Smooth muscle cell (in vitro differentiated cells): Measurements from ENCODE around the gene DLGAP1. TPM values are rescaled to one million over a fixed set of nuclear protein-coding genes. Genes with fewer than 3 reads are reported as not detected.

Experiments used
- DNase-seq: peaks from one replicate; lab custom pipeline; 2025; ENCODE audit not compliant: unreplicated experiment; lab: John Stamatoyannopoulos, UW
- H2AFZ ChIP-seq: fragments of 200-600 bp; sonication (generic); 2 replicates; pipeline ENCODE4 v1.6.0; 2016; ENCODE audit warnings: antibody characterized with exemption, low read depth, mild to moderate bottlenecking
- H3F3A ChIP-seq: fragments of 200-600 bp; sonication (generic); 2 replicates; pipeline ENCODE4 v1.6.0; 2017; ENCODE audit warnings: antibody characterized with exemption, low read depth
- H3K27ac ChIP-seq: fragments of 200-600 bp; sonication (generic); 2 replicates; pipeline ENCODE4 v1.5.1; 2016; ENCODE audit warnings: low read depth, mild to moderate bottlenecking
- H3K27me3 ChIP-seq: fragments of 200-600 bp; sonication (generic); 2 replicates; pipeline ENCODE4 v1.6.1; 2016; ENCODE audit warnings: low read depth, mild to moderate bottlenecking
- H3K36me3 ChIP-seq: fragments of 200-600 bp; sonication (generic); 2 replicates; pipeline ENCODE4 v1.5.1; 2016; ENCODE audit warnings: low read depth
- H3K4me1 ChIP-seq: fragments of 200-600 bp; sonication (generic); 2 replicates; pipeline ENCODE4 v1.5.1; 2016; ENCODE audit warnings: low read depth
- H3K4me2 ChIP-seq: fragments of 200-600 bp; sonication (generic); 2 replicates; pipeline ENCODE4 v1.6.0; 2016; ENCODE audit warnings: mild to moderate bottlenecking
- H3K4me3 ChIP-seq: fragments of 200-600 bp; sonication (generic); 2 replicates; pipeline ENCODE4 v1.5.1; 2016; ENCODE audit warnings: mild to moderate bottlenecking
- H3K79me2 ChIP-seq: fragments of 200-600 bp; sonication (generic); 2 replicates; pipeline ENCODE4 v1.6.0; 2016; ENCODE audit warnings: low read depth, mild to moderate bottlenecking
- H3K9ac ChIP-seq: fragments of 200-600 bp; sonication (generic); 2 replicates; pipeline ENCODE4 v1.6.0; 2016; ENCODE audit warnings: low read depth
- H3K9me3 ChIP-seq: fragments of 200-600 bp; sonication (generic); replicated peaks from 2 replicates; pipeline ENCODE4 v1.5.1; 2016; ENCODE audit warnings: low read depth
- H4K20me1 ChIP-seq: fragments of 200-600 bp; sonication (generic); 2 replicates; pipeline ENCODE4 v1.6.0; 2016; ENCODE audit warnings: low read depth
- CTCF ChIP-seq: fragments of 200-600 bp; sonication (generic); IDR thresholded peaks from 2 replicates; pipeline ENCODE4 v1.5.1; 2017; ENCODE audit warnings: borderline replicate concordance, mild to moderate bottlenecking, antibody characterized with exemption; ENCODE audit not compliant: insufficient read depth, poor library complexity, severe bottlenecking
- WGBS: methylation state at CpG from one replicate; pipeline ENCODE4 v1.1.7; 2016; ENCODE audit warnings: low lambda C conversion rate; 5-methylcytosine and 5-hydroxymethylcytosine counted together
- polyA plus RNA-seq: library from polyadenylated mRNA; unstranded; fragments of >200 nt; fragmentation: Nextera tagmentation; extraction: Ambion mirVana; gene quantifications from 2 replicates; pipeline ENCODE4 v1.2.1, GENCODE V29; 2016
- total RNA-seq: library from RNA; depleted of rRNA; stranded (reverse); fragments of >200 nt; gene quantifications from 2 replicates; pipeline ENCODE4 v1.2.3, GENCODE V29; 2014

The DLGAP1 gene
- total and polyA plus RNA-seq, 2 experiments from 2014 or later: 2.6 to 11.3 TPM

GRCh38 chr18:3595369-3596273 lies 859.5 kb downstream of the DLGAP1 start:
- Histone ChIP-seq H3K4me3 (peak overlapping the region; percentile 53), H3K9me3 (no peaks in the 10 kb centered on the region), H3K79me2 (peaks cover 17% of the 10 kb centered on the region), H2AFZ (no peak overlapping the region), H3K27me3 (no peaks in the 10 kb centered on the region), H3K9ac (peak overlapping the region; percentile 96), H3F3A (peaks cover 46% of the 10 kb centered on the region), H4K20me1 (no peaks in the 10 kb centered on the region), H3K4me1 (peaks cover 42% of the 10 kb centered on the region), H3K4me2 (peak overlapping the region; percentile 85), H3K36me3 (no peaks in the 10 kb centered on the region), H3K27ac (peak overlapping the region; percentile 100)
- no peak for DNase-seq
- no peak for TF ChIP-seq CTCF
- 60% methylated on average over 7 of the region's 7 CpGs for WGBS

GRCh38 chr18:3594760-3595368 lies 860.2 kb downstream of the DLGAP1 start:
- Histone ChIP-seq H3K9ac (peak overlapping the region; percentile 96), H3K4me3 (peak overlapping the region; percentile 53), H3K36me3 (no peaks in the 10 kb centered on the region), H3K4me2 (peak overlapping the region; percentile 85), H3F3A (peaks cover 46% of the 10 kb centered on the region), H3K79me2 (peaks cover 17% of the 10 kb centered on the region), H2AFZ (no peak overlapping the region), H3K4me1 (peaks cover 42% of the 10 kb centered on the region), H3K27ac (peak overlapping the region; percentile 100), H3K27me3 (no peaks in the 10 kb centered on the region), H4K20me1 (no peaks in the 10 kb centered on the region), H3K9me3 (no peaks in the 10 kb centered on the region)
- DNase-seq: no peak
- no peak for TF ChIP-seq CTCF
- WGBS: 13% methylated on average over 8 of the region's 8 CpGs

GRCh38 chr18:3593904-3594759 lies 861.0 kb downstream of the DLGAP1 start:
- 1% methylated on average over 17 of the region's 17 CpGs for WGBS
- peak overlapping the region; percentile 100 for H3K27ac ChIP-seq
- H3K4me2 ChIP-seq: peak overlapping the region; percentile 85
- H3K4me3 ChIP-seq: peak overlapping the region; percentile 53
- H2AFZ ChIP-seq: no peak overlapping the region
- H3K4me1 ChIP-seq: peaks cover 42% of the 10 kb centered on the region
- H3K36me3 ChIP-seq: no peaks in the 10 kb centered on the region
- peaks cover 46% of the 10 kb centered on the region for H3F3A ChIP-seq
- H3K9me3 ChIP-seq: no peaks in the 10 kb centered on the region
- DNase-seq: peak; percentile 87
- H3K27me3 ChIP-seq: no peaks in the 10 kb centered on the region
- H4K20me1 ChIP-seq: no peaks in the 10 kb centered on the region
- TF ChIP-seq CTCF: peak; percentile 80
- H3K79me2 ChIP-seq: peaks cover 15% of the 10 kb centered on the region
- H3K9ac ChIP-seq: peak overlapping the region; percentile 96
